K562 (cell line): ENCODE measurements around the gene NFKBIA. TPM values are rescaled to one million over a fixed set of nuclear protein-coding genes. Genes with fewer than 3 reads are reported as not detected.

ENCODE experiments used
- CBX1 ChIP-seq: sonication (generic); IDR thresholded peaks from 2 replicates; pipeline ENCODE4 v1.6.1; 2016; ENCODE audit warnings: antibody characterized with exemption, low read depth, mild to moderate bottlenecking
- DACH1 ChIP-seq: fragments of 450-650 bp; IDR thresholded peaks from 2 replicates; pipeline ENCODE4 v1.6.1; 2018; ENCODE audit not compliant: partially characterized antibody
- FOSL1 ChIP-seq: fragments of 200-800 bp; sonication (Bioruptor generic); conservative IDR thresholded peaks from 2 replicates; pipeline ENCODE4 v1.6.1; 2016; ENCODE audit warnings: missing genetic modification characterization, missing compliant biosample characterization
- MCM3 ChIP-seq: fragments of 450-650 bp; IDR thresholded peaks from 2 replicates; pipeline ENCODE4 v1.6.1; 2016
- MGA ChIP-seq: fragments of 450-650 bp; IDR thresholded peaks from 2 replicates; pipeline ENCODE4 v1.6.1; 2016; ENCODE audit warnings: mild to moderate bottlenecking, moderate library complexity
- NFIX ChIP-seq: fragments of 250-450 bp; sonication (Bioruptor Pico); IDR thresholded peaks from 2 replicates; pipeline ENCODE4 v1.4.0; 2020; ENCODE audit warnings: low read depth, mild to moderate bottlenecking, moderate library complexity
- ZNF780A ChIP-seq: fragments of 250-450 bp; sonication (Bioruptor Pico); IDR thresholded peaks from 2 replicates; pipeline ENCODE4 v1.5.0; 2021; ENCODE audit warnings: mild to moderate bottlenecking
- polyA plus RNA-seq, 8 experiments: library from polyadenylated mRNA; depleted of rRNA in 4 of 8; stranded (reverse) in 5 of 8; unstranded in 3 of 8; fragments of >200 nt; fragmentation: Nextera tagmentation in 2 of 8; fragmentation: Illumina TruSeq in 1 of 8; extraction: Ambion mirVana in 2 of 8; extraction: Trizol in 1 of 8; gene quantifications; 2 replicates each; pipeline versions ENCODE4 v1.2.1 to v1.2.3, GENCODE V29; 2011 to 2014; ENCODE audit warnings: inconsistent platforms in 1 of 8, missing spikeins in 1 of 8
- total RNA-seq, 7 experiments: library from RNA; depleted of rRNA in 6 of 7; stranded (reverse); fragments of >200 nt in 6 of 7; fragmentation: Illumina TruSeq in 2 of 7; extraction: Trizol in 2 of 7; gene quantifications; 2 replicates each; pipeline versions ENCODE4 v1.2.1 to v1.2.3, GENCODE V29; 2011 to 2021; ENCODE audit warnings: low replicate concordance in 1 of 7
- TF ChIP-seq, protein P1 (sequence below): sonication (generic); formaldehyde crosslinking; IDR thresholded peaks from 2 replicates; pipeline ENCODE4 v1.4.0; 2020; ENCODE audit warnings: mild to moderate bottlenecking, missing genetic modification reagents
- TF ChIP-seq, protein P2 (sequence below), 2 experiments: fragments of 450-650 bp in 1 of 2; sonication (generic) in 1 of 2; formaldehyde crosslinking in 1 of 2; IDR thresholded peaks in 1 of 2; conservative IDR thresholded peaks in 1 of 2; 2 replicates each; pipeline versions ENCODE4 v1.6.1 to v1.8.1; 2016 to 2023; ENCODE audit warnings: mild to moderate bottlenecking in 2 of 2, moderate library complexity in 2 of 2, inconsistent platforms in 1 of 2, missing genetic modification reagents in 1 of 2
- TF ChIP-seq, protein P3 (sequence below): fragments of 200-800 bp; sonication (Bioruptor generic); IDR thresholded peaks from 2 replicates; pipeline ENCODE4 v1.6.1; 2017; ENCODE audit warnings: missing genetic modification characterization, missing compliant biosample characterization

Gene NFKBIA
- total and polyA plus RNA-seq, 9 of the 15 experiments (the other 6 are each of a cell fraction or from before 2014, with no cell fraction given) = 6.9 to 31.8 (median 18.2) TPM

DNA sequence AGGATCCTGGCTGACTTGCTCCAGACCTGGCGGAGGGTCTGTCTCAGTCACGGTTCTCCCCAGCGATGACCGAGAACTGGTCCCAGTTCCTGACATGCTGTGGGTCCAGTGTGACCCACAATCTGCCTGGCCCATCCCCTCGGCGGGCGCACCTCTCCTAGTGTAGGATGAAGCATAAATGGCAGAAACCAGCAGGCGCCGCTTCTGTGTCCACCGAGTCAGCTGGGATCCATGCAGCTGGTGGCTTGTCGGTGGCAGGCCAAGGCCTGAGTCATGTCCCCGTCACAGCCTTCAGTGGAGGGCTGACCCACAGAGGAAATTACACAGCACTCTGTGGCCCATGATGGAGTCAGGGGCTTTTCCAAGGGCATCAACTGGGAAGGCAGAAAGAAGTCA is 38.5 kb downstream of the NFKBIA start (continued):
- no peak for TF ChIP-seq MGA
- TF ChIP-seq, protein P1, sequence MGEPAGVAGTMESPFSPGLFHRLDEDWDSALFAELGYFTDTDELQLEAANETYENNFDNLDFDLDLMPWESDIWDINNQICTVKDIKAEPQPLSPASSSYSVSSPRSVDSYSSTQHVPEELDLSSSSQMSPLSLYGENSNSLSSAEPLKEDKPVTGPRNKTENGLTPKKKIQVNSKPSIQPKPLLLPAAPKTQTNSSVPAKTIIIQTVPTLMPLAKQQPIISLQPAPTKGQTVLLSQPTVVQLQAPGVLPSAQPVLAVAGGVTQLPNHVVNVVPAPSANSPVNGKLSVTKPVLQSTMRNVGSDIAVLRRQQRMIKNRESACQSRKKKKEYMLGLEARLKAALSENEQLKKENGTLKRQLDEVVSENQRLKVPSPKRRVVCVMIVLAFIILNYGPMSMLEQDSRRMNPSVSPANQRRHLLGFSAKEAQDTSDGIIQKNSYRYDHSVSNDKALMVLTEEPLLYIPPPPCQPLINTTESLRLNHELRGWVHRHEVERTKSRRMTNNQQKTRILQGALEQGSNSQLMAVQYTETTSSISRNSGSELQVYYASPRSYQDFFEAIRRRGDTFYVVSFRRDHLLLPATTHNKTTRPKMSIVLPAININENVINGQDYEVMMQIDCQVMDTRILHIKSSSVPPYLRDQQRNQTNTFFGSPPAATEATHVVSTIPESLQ (CRISPR knock-in tag) = no peak
- TF ChIP-seq FOSL1 (tag) = peak; percentile 3; the same call in 1 of the 2 replicates
- TF ChIP-seq DACH1 = peak; percentile 49
- TF ChIP-seq, protein P2, sequence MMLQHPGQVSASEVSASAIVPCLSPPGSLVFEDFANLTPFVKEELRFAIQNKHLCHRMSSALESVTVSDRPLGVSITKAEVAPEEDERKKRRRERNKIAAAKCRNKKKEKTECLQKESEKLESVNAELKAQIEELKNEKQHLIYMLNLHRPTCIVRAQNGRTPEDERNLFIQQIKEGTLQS (IDR thresholded peaks at IDR 0.05) = 0 out of 2 replicates have a peak, but pooled peaks have one; percentile 8
- TF ChIP-seq, protein P2 (CRISPR knock-in tag; conservative IDR thresholded peaks at IDR 0.05) = no peak
- no peak for TF ChIP-seq NFIX (CRISPR knock-in tag)
- TF ChIP-seq, protein P3, sequence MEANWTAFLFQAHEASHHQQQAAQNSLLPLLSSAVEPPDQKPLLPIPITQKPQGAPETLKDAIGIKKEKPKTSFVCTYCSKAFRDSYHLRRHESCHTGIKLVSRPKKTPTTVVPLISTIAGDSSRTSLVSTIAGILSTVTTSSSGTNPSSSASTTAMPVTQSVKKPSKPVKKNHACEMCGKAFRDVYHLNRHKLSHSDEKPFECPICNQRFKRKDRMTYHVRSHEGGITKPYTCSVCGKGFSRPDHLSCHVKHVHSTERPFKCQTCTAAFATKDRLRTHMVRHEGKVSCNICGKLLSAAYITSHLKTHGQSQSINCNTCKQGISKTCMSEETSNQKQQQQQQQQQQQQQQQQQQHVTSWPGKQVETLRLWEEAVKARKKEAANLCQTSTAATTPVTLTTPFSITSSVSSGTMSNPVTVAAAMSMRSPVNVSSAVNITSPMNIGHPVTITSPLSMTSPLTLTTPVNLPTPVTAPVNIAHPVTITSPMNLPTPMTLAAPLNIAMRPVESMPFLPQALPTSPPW (CRISPR knock-in tag) = no peak
- TF ChIP-seq CBX1 = no peak
- TF ChIP-seq MCM3 = no peak
- TF ChIP-seq ZNF780A (CRISPR knock-in tag) = no peak
